Hair follicular keratinocyte (primary cell): ENCODE results near the gene UPK3B. TPM values are rescaled to one million over a fixed set of nuclear protein-coding genes. Genes with fewer than 3 reads are reported as not detected.

ENCODE experiments used
- total RNA-seq: library from RNA; depleted of rRNA; stranded (reverse); fragments of >200 nt; gene quantifications from 2 replicates; pipeline ENCODE4 v1.2.3, GENCODE V29; 2015

The UPK3B gene
- 1.4 and 3.4 TPM in 2 replicates for total RNA-seq

GRCh38 chr7:76509931-76510877, at the start of gene UPK3B:
TSS of gene UPK3B (plus strand) at chr7:76510552. CDS start at chr7:76510653, 101 bp downstream.

DNA sequence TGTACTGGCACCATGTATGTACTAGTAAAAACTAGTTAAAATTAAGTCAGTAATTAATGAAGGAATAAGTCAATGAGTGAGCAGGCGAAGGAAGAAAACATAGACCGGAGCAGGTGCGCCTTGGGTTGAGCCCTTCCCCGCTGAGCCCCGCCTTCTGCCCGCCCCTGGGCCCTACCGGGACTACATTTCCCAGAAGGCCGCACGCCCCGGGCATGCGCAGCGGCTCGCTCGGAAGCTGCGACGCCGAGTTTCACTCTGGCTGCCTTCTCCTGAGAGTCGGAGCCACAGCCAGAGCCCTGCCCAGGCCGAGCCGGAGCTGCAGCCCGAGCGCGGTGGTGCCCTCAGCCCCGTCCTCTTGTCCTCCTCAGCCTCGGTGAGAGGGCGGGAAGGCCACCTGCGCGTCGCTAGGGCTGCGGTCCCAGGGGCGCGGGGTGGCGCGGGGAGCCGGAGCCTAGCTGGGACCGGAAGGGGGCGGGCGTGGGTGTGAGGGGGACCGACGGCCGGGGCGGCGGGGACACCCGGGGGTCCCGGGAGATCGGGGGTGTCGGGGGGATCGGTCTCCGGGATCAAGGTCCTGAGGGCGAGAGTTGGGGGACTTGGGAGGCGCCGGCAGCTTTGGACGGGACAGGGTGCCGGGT, 48.8 kb upstream of the UPK3B start, which contains the start of gene DTX2:
Gene DTX2, plus strand, starts transcription at position 246 of the 638 bp plus-strand sequence. CDS start 18,801 bp downstream, outside the sequence.

GRCh38 chr7:76543197-76543596, 32.8 kb downstream of the UPK3B start, which contains the start of gene SPDYE16:
TSS of gene SPDYE16 (minus strand) at chr7:76543297. CDS start at chr7:76541459, 1,838 bp downstream.

Other genes with a start within 250 kb of the UPK3B start
- 350 and 375 TPM in 2 replicates for gene HSPB1, start 207.9 kb upstream of the UPK3B start, total RNA-seq
- gene YWHAG, start 151.6 kb upstream of the UPK3B start, total RNA-seq: 65.1 and 66.2 TPM in 2 replicates
- 0.87 and 4.1 TPM in 2 replicates for gene SSC4D, start 100.9 kb upstream of the UPK3B start, total RNA-seq
- 10.9 and 17.1 TPM in 2 replicates for gene ZP3, start 85.6 kb upstream of the UPK3B start, total RNA-seq
- gene DTX2, start 48.8 kb upstream of the UPK3B start, total RNA-seq: 39.7 and 53.5 TPM in 2 replicates
- not detected in 2 replicates for gene SPDYE16, start 32.7 kb downstream of the UPK3B start, total RNA-seq
- 6.2 and 6.5 TPM in 2 replicates for gene POMZP3, start 116.7 kb downstream of the UPK3B start, total RNA-seq